ENCODE results near the gene ZNFX1.

ZNFX1 gene

GRCh38 chr20:49247792-49248191 lies 30.1 kb downstream of the ZNFX1 start:
- DNase-seq: no peak
- H3K4me3 ChIP-seq (ENCODE audit: low read length): no peak overlapping the region
- H3K27me3 ChIP-seq (replicated peaks; ENCODE audit: insufficient read depth, low read length): no peaks in the 10 kb centered on the region
- no peak overlapping the region for H3K27ac ChIP-seq (ENCODE audit: low read length)
- H3K4me1 ChIP-seq (ENCODE audit: low read length): no peaks in the 10 kb centered on the region
- no peaks in the 10 kb centered on the region for H4K20me1 ChIP-seq (ENCODE audit: insufficient read depth, low read length)
- peaks cover 5% of the 10 kb centered on the region; the same call in 1 of the 2 replicates for H3K36me3 ChIP-seq (replicated peaks; ENCODE audit: insufficient read depth, low read length)
- H3K79me2 ChIP-seq (ENCODE audit: low read length): no peaks in the 10 kb centered on the region
- H3K9me3 ChIP-seq (replicated peaks; ENCODE audit: insufficient read depth, low read length): no peaks in the 10 kb centered on the region
- no peak overlapping the region for H3K9ac ChIP-seq (ENCODE audit: low read length)
- TF ChIP-seq EZH2phosphoT487 (IDR thresholded peaks at IDR 0.05; ENCODE audit: low read length) (no peak), CTCF (IDR thresholded peaks at IDR 0.05; ENCODE audit: low read length) (no peak), EZH2 (optimal IDR thresholded peaks at IDR 0.05; ENCODE audit: low read depth, low read length) (no peak)
- H3F3A ChIP-seq (ENCODE audit: insufficient read depth, low read length): no peaks in the 10 kb centered on the region; the same call in 1 of the 2 replicates
- no peak overlapping the region for H2AFZ ChIP-seq (ENCODE audit: low read length)
- no peak overlapping the region for H3K4me2 ChIP-seq (ENCODE audit: low read depth, low read length)
- H3K9me2 ChIP-seq (replicated peaks; ENCODE audit: insufficient read depth, low read length): no peaks in the 10 kb centered on the region

GRCh38 chr20:49247169-49247723 lies 30.6 kb downstream of the ZNFX1 start:
- Histone ChIP-seq H3K79me2 (ENCODE audit: low read length) (no peaks in the 10 kb centered on the region), H3K4me3 (ENCODE audit: low read length) (no peak overlapping the region), H2AFZ (ENCODE audit: low read length) (no peak overlapping the region), H3K27me3 (replicated peaks; ENCODE audit: insufficient read depth, low read length) (no peaks in the 10 kb centered on the region), H3K4me1 (ENCODE audit: low read length) (no peaks in the 10 kb centered on the region), H3F3A (ENCODE audit: insufficient read depth, low read length) (no peaks in the 10 kb centered on the region; the same call in 1 of the 2 replicates), H3K9ac (ENCODE audit: low read length) (no peak overlapping the region), H4K20me1 (ENCODE audit: insufficient read depth, low read length) (no peaks in the 10 kb centered on the region), H3K4me2 (ENCODE audit: low read depth, low read length) (no peak overlapping the region), H3K36me3 (replicated peaks; ENCODE audit: insufficient read depth, low read length) (peaks cover 5% of the 10 kb centered on the region; the same call in 1 of the 2 replicates), H3K27ac (ENCODE audit: low read length) (no peak overlapping the region), H3K9me2 (replicated peaks; ENCODE audit: insufficient read depth, low read length) (no peaks in the 10 kb centered on the region), H3K9me3 (replicated peaks; ENCODE audit: insufficient read depth, low read length) (no peaks in the 10 kb centered on the region)
- no peak for TF ChIP-seq EZH2 (optimal IDR thresholded peaks at IDR 0.05; ENCODE audit: low read depth, low read length)
- no peak for TF ChIP-seq EZH2phosphoT487 (IDR thresholded peaks at IDR 0.05; ENCODE audit: low read length)
- no peak for TF ChIP-seq CTCF (IDR thresholded peaks at IDR 0.05; ENCODE audit: low read length)
- no peak for DNase-seq

- no peak overlapping the region for H3K4me3 ChIP-seq (ENCODE audit: low read length)
- DNase-seq: peak; percentile 59
- TF ChIP-seq EZH2 (optimal IDR thresholded peaks at IDR 0.05; ENCODE audit: low read depth, low read length) (no peak), CTCF (IDR thresholded peaks at IDR 0.05; ENCODE audit: low read length) (peak; percentile 62), EZH2phosphoT487 (IDR thresholded peaks at IDR 0.05; ENCODE audit: low read length) (no peak)
- H2AFZ ChIP-seq (ENCODE audit: low read length): no peak overlapping the region
- no peaks in the 10 kb centered on the region for H3K27me3 ChIP-seq (replicated peaks; ENCODE audit: insufficient read depth, low read length)
- H3K9ac ChIP-seq (ENCODE audit: low read length): no peak overlapping the region
- no peak overlapping the region for H3K4me2 ChIP-seq (ENCODE audit: low read depth, low read length)
- H3K36me3 ChIP-seq (replicated peaks; ENCODE audit: insufficient read depth, low read length): peaks cover 5% of the 10 kb centered on the region; the same call in 1 of the 2 replicates
- no peaks in the 10 kb centered on the region for H3K9me3 ChIP-seq (replicated peaks; ENCODE audit: insufficient read depth, low read length)
- H3K27ac ChIP-seq (ENCODE audit: low read length): no peak overlapping the region
- H3K79me2 ChIP-seq (ENCODE audit: low read length): no peaks in the 10 kb centered on the region
- no peaks in the 10 kb centered on the region for H3K9me2 ChIP-seq (replicated peaks; ENCODE audit: insufficient read depth, low read length)
- H3F3A ChIP-seq (ENCODE audit: insufficient read depth, low read length): no peaks in the 10 kb centered on the region; the same call in 1 of the 2 replicates
- no peaks in the 10 kb centered on the region for H3K4me1 ChIP-seq (ENCODE audit: low read length)
- no peaks in the 10 kb centered on the region for H4K20me1 ChIP-seq (ENCODE audit: insufficient read depth, low read length)
These were observed 31.7 kb downstream of the ZNFX1 start for GRCh38 chr20:49245921-49246740.
